Erythroblast (primary cell): ENCODE results near the gene MTCL1.

Source experiments
- GATA1 ChIP-seq: IDR thresholded peaks from 2 replicates; pipeline ENCODE4 v1.6.1; 2011; ENCODE audit warnings: low read depth, mild to moderate bottlenecking, control low read depth, low read length, moderate library complexity
- POLR2A ChIP-seq: IDR thresholded peaks from 2 replicates; pipeline ENCODE4 v1.6.1; 2011; ENCODE audit warnings: mild to moderate bottlenecking, low read length

DNA sequence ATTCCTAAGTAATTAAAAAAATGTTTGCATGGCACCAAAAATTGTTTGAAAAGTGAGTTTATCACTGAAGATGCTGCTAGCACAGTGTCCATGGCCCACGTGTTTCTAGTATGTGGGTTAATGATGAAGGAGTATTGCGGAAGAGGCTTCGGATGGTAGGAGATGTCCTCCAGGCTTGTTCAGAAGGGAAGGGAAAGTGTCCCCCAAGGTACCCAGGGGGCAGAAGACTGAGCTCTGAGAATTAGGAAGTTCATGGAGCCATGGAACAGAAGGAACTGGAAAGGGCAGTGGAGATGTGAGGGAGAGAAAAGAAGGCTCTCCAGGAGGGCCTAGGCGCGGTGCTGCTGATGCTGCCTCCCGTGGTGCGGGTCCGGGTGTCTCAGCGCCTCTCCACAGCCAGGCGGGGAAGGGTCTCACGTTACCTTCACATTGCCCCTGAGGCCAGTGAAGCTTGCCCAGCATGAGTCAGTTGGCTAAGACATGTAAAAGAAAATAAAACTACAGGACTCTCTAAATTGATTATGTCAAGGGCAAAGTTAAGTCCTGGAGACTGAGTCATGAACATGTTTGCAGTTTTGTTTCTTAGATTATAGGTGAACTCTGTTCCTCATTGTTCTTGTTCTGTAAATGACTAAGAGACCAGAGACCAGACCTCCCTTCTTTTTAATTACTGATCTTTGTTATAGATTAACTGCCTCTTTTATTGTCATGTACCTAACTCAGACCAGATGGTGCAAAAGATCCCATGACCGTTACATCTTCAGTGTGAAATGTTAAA is 89.0 kb downstream of the MTCL1 start:
- no peak for TF ChIP-seq POLR2A
- TF ChIP-seq GATA1, result no peak
